B cell (primary cell): Measurements from ENCODE around the gene NUDC.

Experiments
- EZH2 ChIP-seq: IDR thresholded peaks from 2 replicates; pipeline ENCODE4 v1.6.1; 2012; ENCODE audit warnings: borderline replicate concordance, low read depth, mild to moderate bottlenecking, moderate library complexity, low read length; ENCODE audit not compliant: insufficient read depth, poor library complexity, severe bottlenecking
- TF ChIP-seq, protein P1 (sequence below): fragments of 200-600 bp; IDR thresholded peaks from one replicate; pipeline ENCODE4 v1.8.0; 2022; ENCODE audit warnings: antibody characterized with exemption, mild to moderate bottlenecking

DNA sequence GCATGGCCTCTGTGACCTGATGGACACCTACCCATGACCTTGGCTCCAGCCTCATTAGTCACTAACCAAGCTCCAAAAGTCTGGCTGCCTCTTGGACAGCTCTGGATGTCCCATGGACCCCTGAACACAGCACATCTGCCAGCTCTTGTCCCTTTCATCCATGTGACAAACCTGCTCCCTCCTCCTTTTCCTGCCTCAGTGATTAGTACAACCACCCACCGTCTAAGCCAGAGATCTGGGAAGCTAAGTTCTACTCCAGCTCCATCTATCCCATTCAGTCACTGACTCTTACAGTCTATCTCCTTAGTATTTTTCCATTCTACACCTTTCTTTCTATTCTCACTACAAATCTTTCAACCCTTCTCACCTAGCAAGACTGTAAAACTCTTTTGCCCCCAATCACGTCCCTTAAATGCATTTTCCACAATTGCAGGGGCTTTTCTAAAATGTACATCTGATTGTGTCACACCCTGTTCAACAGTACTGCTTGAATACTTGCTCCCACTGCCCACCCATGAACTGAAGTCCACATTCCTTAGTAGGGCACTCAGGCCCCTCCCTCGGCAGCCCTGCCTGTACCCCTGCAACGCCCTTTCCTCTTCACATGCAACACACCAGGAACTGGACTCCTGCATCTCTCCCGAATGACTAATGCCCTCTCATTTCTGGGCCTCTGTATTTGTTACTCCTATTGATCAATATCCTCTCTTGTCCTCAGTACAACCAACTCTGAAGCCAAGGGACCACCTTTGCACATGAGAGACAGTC is 38.7 kb upstream of the NUDC start:
- TF ChIP-seq, protein P1, sequence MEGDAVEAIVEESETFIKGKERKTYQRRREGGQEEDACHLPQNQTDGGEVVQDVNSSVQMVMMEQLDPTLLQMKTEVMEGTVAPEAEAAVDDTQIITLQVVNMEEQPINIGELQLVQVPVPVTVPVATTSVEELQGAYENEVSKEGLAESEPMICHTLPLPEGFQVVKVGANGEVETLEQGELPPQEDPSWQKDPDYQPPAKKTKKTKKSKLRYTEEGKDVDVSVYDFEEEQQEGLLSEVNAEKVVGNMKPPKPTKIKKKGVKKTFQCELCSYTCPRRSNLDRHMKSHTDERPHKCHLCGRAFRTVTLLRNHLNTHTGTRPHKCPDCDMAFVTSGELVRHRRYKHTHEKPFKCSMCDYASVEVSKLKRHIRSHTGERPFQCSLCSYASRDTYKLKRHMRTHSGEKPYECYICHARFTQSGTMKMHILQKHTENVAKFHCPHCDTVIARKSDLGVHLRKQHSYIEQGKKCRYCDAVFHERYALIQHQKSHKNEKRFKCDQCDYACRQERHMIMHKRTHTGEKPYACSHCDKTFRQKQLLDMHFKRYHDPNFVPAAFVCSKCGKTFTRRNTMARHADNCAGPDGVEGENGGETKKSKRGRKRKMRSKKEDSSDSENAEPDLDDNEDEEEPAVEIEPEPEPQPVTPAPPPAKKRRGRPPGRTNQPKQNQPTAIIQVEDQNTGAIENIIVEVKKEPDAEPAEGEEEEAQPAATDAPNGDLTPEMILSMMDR, result no peak
- no peak for TF ChIP-seq EZH2
